GM23248 (cell line): ENCODE data around the gene RBM43. TPM values are rescaled to one million over a fixed set of nuclear protein-coding genes. Genes with fewer than 3 reads are reported as not detected.

ENCODE experiments used
- DNase-seq: peaks from one replicate; pipeline ENCODE4 v3.0.0-alpha.2; 2015
- H2AFZ ChIP-seq: fragments of 200-600 bp; sonication (generic); 2 replicates; pipeline ENCODE4 v1.6.1; 2016; ENCODE audit warnings: antibody characterized with exemption
- H3F3A ChIP-seq: fragments of 200-600 bp; sonication (generic); 2 replicates; pipeline ENCODE4 v1.6.1; 2016; ENCODE audit warnings: mild to moderate bottlenecking, antibody characterized with exemption, mixed run types; ENCODE audit not compliant: insufficient read depth
- H3K27ac ChIP-seq: fragments of 200-600 bp; sonication (generic); 2 replicates; pipeline ENCODE4 v1.5.1; 2016; ENCODE audit warnings: mild to moderate bottlenecking
- H3K27me3 ChIP-seq: fragments of 200-600 bp; sonication (generic); replicated peaks from 2 replicates; pipeline ENCODE4 v1.6.1; 2016; ENCODE audit warnings: mild to moderate bottlenecking; ENCODE audit not compliant: insufficient read depth
- H3K36me3 ChIP-seq: fragments of 200-600 bp; sonication (generic); 2 replicates; pipeline ENCODE4 v1.6.1; 2016; ENCODE audit warnings: low read depth, mild to moderate bottlenecking
- H3K4me1 ChIP-seq: fragments of 200-600 bp; sonication (generic); 2 replicates; pipeline ENCODE4 v1.6.1; 2016; ENCODE audit warnings: mild to moderate bottlenecking; ENCODE audit not compliant: insufficient read depth
- H3K4me2 ChIP-seq: fragments of 200-600 bp; sonication (generic); one replicate; pipeline ENCODE4 v1.6.1; 2016; ENCODE audit warnings: mild to moderate bottlenecking; ENCODE audit not compliant: unreplicated experiment
- H3K4me3 ChIP-seq: fragments of 200-600 bp; sonication (generic); 2 replicates; pipeline ENCODE4 v1.5.1; 2016; ENCODE audit warnings: mild to moderate bottlenecking
- H3K79me2 ChIP-seq: fragments of 200-600 bp; sonication (generic); 2 replicates; pipeline ENCODE4 v1.6.1; 2016; ENCODE audit warnings: mild to moderate bottlenecking; ENCODE audit not compliant: insufficient read depth
- H3K9ac ChIP-seq: fragments of 200-600 bp; sonication (generic); 2 replicates; pipeline ENCODE4 v1.6.1; 2016; ENCODE audit warnings: mild to moderate bottlenecking
- H3K9me2 ChIP-seq: fragments of 200-600 bp; sonication (generic); 2 replicates; pipeline ENCODE4 v1.6.1; 2016; ENCODE audit warnings: mixed run types, mild to moderate bottlenecking, moderate library complexity; ENCODE audit not compliant: insufficient read depth
- H3K9me3 ChIP-seq: fragments of 200-600 bp; sonication (generic); one replicate; pipeline ENCODE4 v1.6.1; 2017; ENCODE audit warnings: low read depth
- H4K20me1 ChIP-seq: fragments of 200-600 bp; sonication (generic); 2 replicates; pipeline ENCODE4 v1.6.0; 2016; ENCODE audit not compliant: insufficient read depth
- EZH2 ChIP-seq: fragments of 200-600 bp; sonication (generic); IDR thresholded peaks from 2 replicates; pipeline ENCODE4 v1.6.1; 2018; ENCODE audit warnings: antibody characterized with exemption, mild to moderate bottlenecking; ENCODE audit not compliant: insufficient read depth, poor library complexity, severe bottlenecking
- EZH2phosphoT487 ChIP-seq: fragments of 200-600 bp; sonication (generic); IDR thresholded peaks from 2 replicates; pipeline ENCODE4 v1.6.1; 2018; ENCODE audit warnings: antibody characterized with exemption, moderate library complexity, mild to moderate bottlenecking, low read depth; ENCODE audit not compliant: insufficient read depth
- WGBS, 2 experiments: methylation state at CpG; one replicate each; pipeline ENCODE4 v1.1.6; 2015 to 2017; ENCODE audit warnings: low lambda C conversion rate in 2 of 2, low coverage in 1 of 2; ENCODE audit errors: missing lambda C conversion rate in 2 of 2; 5-methylcytosine and 5-hydroxymethylcytosine counted together
- in situ Hi-C: fragments of 300-500 bp; cut with MboI; formaldehyde crosslinking; loops from 2 replicates; pipeline ENCODE4 v1.15.0; 2020
- polyA plus RNA-seq: library from polyadenylated mRNA; unstranded; fragments of >200 nt; fragmentation: Nextera tagmentation; extraction: Ambion mirVana; gene quantifications from 2 replicates; pipeline ENCODE4 v1.2.1, GENCODE V29; 2016
- total RNA-seq: library from RNA; depleted of rRNA; stranded (reverse); fragments of >200 nt; shearing (Covaris generic); gene quantifications from 2 replicates; pipeline ENCODE4 v1.2.3, GENCODE V29; 2014

RBM43 gene
- total and polyA plus RNA-seq, 2 experiments from 2014 or later = 3.1 to 6.8 TPM

GRCh38 chr2:151243468-151243867, 18.2 kb downstream of the RBM43 start:
- Histone ChIP-seq H2AFZ (no peak overlapping the region), H3K4me1 (peaks cover 12% of the 10 kb centered on the region), H3K36me3 (0 out of 2 replicates have a peak, but pooled peaks cover 5% of the 10 kb centered on the region), H3K9ac (no peak overlapping the region), H3K27ac (no peak overlapping the region), H3K79me2 (no peaks in the 10 kb centered on the region), H3K27me3 (no peaks in the 10 kb centered on the region), H3F3A (0 out of 2 replicates have a peak, but pooled peaks cover 2% of the 10 kb centered on the region), H3K9me3 (no peaks in the 10 kb centered on the region), H3K4me3 (no peak overlapping the region), H4K20me1 (no peaks in the 10 kb centered on the region), H3K9me2 (no peaks in the 10 kb centered on the region), H3K4me2 (no peak overlapping the region)
- DNase-seq = no peak
- in situ Hi-C loops = loop anchor here (10.0 kb wide), 2 partner anchors 759 to 1649 kb away; partner anchors contain the start of gene RND3
- 94 to 97% methylated on average over 3 of the region's 3 CpGs for WGBS, 2 experiments
- TF ChIP-seq EZH2phosphoT487 (no peak), EZH2 (no peak)

- no peak overlapping the region for H3K9ac ChIP-seq
- H3K36me3 ChIP-seq = no peaks in the 10 kb centered on the region
- H3K9me2 ChIP-seq = no peaks in the 10 kb centered on the region
- no peak overlapping the region for H2AFZ ChIP-seq
- peak; percentile 70 for DNase-seq
- TF ChIP-seq EZH2 (no peak), EZH2phosphoT487 (no peak)
- H3K27me3 ChIP-seq = no peaks in the 10 kb centered on the region
- H3F3A ChIP-seq = peaks cover 5% of the 10 kb centered on the region; the same call in 1 of the 2 replicates
- no peaks in the 10 kb centered on the region for H4K20me1 ChIP-seq
- peak overlapping the region; percentile 60 for H3K4me2 ChIP-seq
- no peaks in the 10 kb centered on the region for H3K9me3 ChIP-seq
- peaks cover 26% of the 10 kb centered on the region for H3K4me1 ChIP-seq
- H3K27ac ChIP-seq = no peak overlapping the region
- no peak overlapping the region for H3K4me3 ChIP-seq
- in situ Hi-C loops = loop anchor here (10.0 kb wide), 2 partner anchors 756 to 1646 kb away; partner anchors contain the start of gene RND3
- 33 to 42% methylated on average over 3 of the region's 3 CpGs for WGBS, 2 experiments
- no peaks in the 10 kb centered on the region for H3K79me2 ChIP-seq
These were observed 20.4 kb downstream of the RBM43 start for GRCh38 chr2:151241224-151241623.

GRCh38 chr2:151240433-151240832, 21.2 kb downstream of the RBM43 start:
- no peak overlapping the region for H3K9ac ChIP-seq
- H3K4me2 ChIP-seq = no peak overlapping the region
- no peak overlapping the region for H2AFZ ChIP-seq
- no peaks in the 10 kb centered on the region for H3K36me3 ChIP-seq
- no peaks in the 10 kb centered on the region for H3K9me3 ChIP-seq
- in situ Hi-C loops = loop anchor here (10.0 kb wide), 2 partner anchors 756 to 1646 kb away; partner anchors contain the start of gene RND3
- H3K27me3 ChIP-seq = no peaks in the 10 kb centered on the region
- H3K4me1 ChIP-seq = peaks cover 26% of the 10 kb centered on the region
- H3K79me2 ChIP-seq = no peaks in the 10 kb centered on the region
- no peaks in the 10 kb centered on the region for H3K9me2 ChIP-seq
- no peak for DNase-seq
- WGBS, 2 experiments = 44 to 63% methylated on average over 1 of the region's 1 CpG
- H4K20me1 ChIP-seq = no peaks in the 10 kb centered on the region
- no peak overlapping the region for H3K4me3 ChIP-seq
- TF ChIP-seq EZH2phosphoT487 (no peak), EZH2 (no peak)
- H3F3A ChIP-seq = peaks cover 8% of the 10 kb centered on the region; the same call in 1 of the 2 replicates
- no peak overlapping the region for H3K27ac ChIP-seq

DNA sequence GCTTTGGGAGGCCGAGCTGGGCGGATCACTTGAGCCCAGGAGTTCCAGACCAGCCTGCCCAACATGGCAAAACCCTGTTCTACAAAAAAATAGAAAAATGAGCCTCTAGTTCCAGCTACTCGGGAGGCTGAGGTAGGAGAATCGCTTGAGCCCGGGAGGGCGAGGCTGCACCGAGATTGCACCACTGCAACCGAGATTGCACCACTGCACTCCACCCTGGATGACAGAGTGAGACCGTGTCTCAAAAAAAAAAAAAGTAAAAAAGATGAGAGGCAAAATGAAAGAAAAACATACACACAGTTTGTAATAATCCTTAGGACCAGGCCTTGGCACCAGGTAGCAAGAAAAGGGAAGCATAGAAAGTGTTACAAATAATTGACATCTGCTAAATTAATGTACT, 22.0 kb downstream of the RBM43 start:
- Histone ChIP-seq H3K4me3 (no peak overlapping the region), H3K36me3 (no peaks in the 10 kb centered on the region), H3K4me1 (peaks cover 26% of the 10 kb centered on the region), H3K4me2 (no peak overlapping the region), H3K9ac (no peak overlapping the region), H2AFZ (no peak overlapping the region; the same call in 1 of the 2 replicates), H3F3A (peaks cover 8% of the 10 kb centered on the region; the same call in 1 of the 2 replicates), H4K20me1 (no peaks in the 10 kb centered on the region), H3K27ac (no peak overlapping the region), H3K27me3 (no peaks in the 10 kb centered on the region), H3K9me3 (no peaks in the 10 kb centered on the region), H3K9me2 (no peaks in the 10 kb centered on the region), H3K79me2 (no peaks in the 10 kb centered on the region)
- WGBS, 2 experiments = 88 to 91% methylated on average over 9 of the region's 9 CpGs
- no peak for DNase-seq
- in situ Hi-C loops = loop anchor here (10.0 kb wide), 2 partner anchors 755 to 1645 kb away; partner anchors contain the start of gene RND3
- no peak for TF ChIP-seq EZH2
- no peak for TF ChIP-seq EZH2phosphoT487
